ENCODE measurements around the gene GALNT10. TPM values are rescaled to one million over a fixed set of nuclear protein-coding genes. Genes with fewer than 3 reads are reported as not detected.
A peak's percentile ranks its signal among the peaks of the same experiment; 100 is the strongest.

Gene GALNT10
- total and polyA plus RNA-seq, 9 of the 15 experiments (the other 6 are each of a cell fraction or from before 2014, with no cell fraction given) = 4.6 to 37.1 (median 13.3) TPM

GRCh38 chr5:154189819-154190594 lies 526 bp upstream of the GALNT10 start (continued):
- TF ChIP-seq ZNF511 (CRISPR knock-in tag; IDR thresholded peaks at IDR 0.05) = peak; percentile 24; the same call in 1 of the 2 replicates

GRCh38 chr5:154191467-154192261 lies 1.1 kb downstream of the GALNT10 start:
- in situ Hi-C loops (cut with MboI) (no loop called here), intact Hi-C loops (cut with micrococcal nuclease) (no loop called here)
- 0 out of 3 replicates have a peak, but pooled peaks have one; percentile 3 for ATAC-seq
- Histone ChIP-seq H3K27ac (ENCODE audit: extremely low read depth, low read depth, low read length) (no peak overlapping the region), H3K4me1 (replicated peaks in 1 of 2; ENCODE audit: control insufficient read depth in 2 of 2, insufficient read depth in 2 of 2, low read length in 2 of 2) (peaks cover 25 to 30% of the 10 kb centered on the region in 2 experiments; a peak in 4 of 5 replicates), H3K4me2 (ENCODE audit: insufficient read depth, low read length) (peak overlapping the region; percentile 95), H3K9ac (ENCODE audit: insufficient read depth in 1 of 2, low read depth in 2 of 2, low read length in 2 of 2) (peak overlapping the region; percentile 11 to 70; a peak in 2 of 4 replicates), H4K20me1 (replicated peaks; ENCODE audit: control insufficient read depth, insufficient read depth, low read length) (no peaks in the 10 kb centered on the region), H3K9me3 (replicated peaks; ENCODE audit: control insufficient read depth, insufficient read depth, low read depth, low read length) (no peaks in the 10 kb centered on the region), H3K36me3 (ENCODE audit: control insufficient read depth, insufficient read depth, low read length) (peaks cover 11% of the 10 kb centered on the region; the same call in 2 of the 3 replicates), H3K79me2 (ENCODE audit: control insufficient read depth, insufficient read depth, low read length) (peaks cover 37% of the 10 kb centered on the region), H3K9me1 (ENCODE audit: control insufficient read depth, insufficient read depth, low read length) (no peaks in the 10 kb centered on the region), H3K27me3 (ENCODE audit: control insufficient read depth in 2 of 2, insufficient read depth in 2 of 2, low read length in 2 of 2) (no peaks in the 10 kb centered on the region), H3K4me3 (peak overlapping the region; percentile 75), H2AFZ (ENCODE audit: low read depth, low read length) (no peak overlapping the region)
- ChIA-PET POLR2A (interaction anchor here (0.6 to 4.0 kb wide), 5 partner anchors 7 to 462 kb away, joined by 3 to 17 read pairs (median 4); no protein-coding TSS in a partner anchor), CTCF (ENCODE audit: low intra/inter-chr PET ratio) (no interaction called here)
- peak; percentile 42 for FAIRE-seq
- DNase-seq (ENCODE audit: extremely low read depth in 1 of 4, low spot score in 3 of 4) = no peak
- 23% methylated on average over 8 of the region's 10 CpGs for WGBS (ENCODE audit: insufficient coverage, low coverage, missing lambda C conversion rate)
- BruUV-seq (replicated peaks) = no TSS peak
- TF ChIP-seq KHSRP (IDR thresholded peaks at IDR 0.05) = no peak
- no peak for TF ChIP-seq ZNF175 (CRISPR knock-in tag; IDR thresholded peaks at IDR 0.05; ENCODE audit: low read depth)
- TF ChIP-seq ZNF696 (CRISPR knock-in tag; conservative IDR thresholded peaks at IDR 0.05) = no peak
- no peak for TF ChIP-seq PTRF (tag; IDR thresholded peaks at IDR 0.05)
- TF ChIP-seq HBP1 (CRISPR knock-in tag; IDR thresholded peaks at IDR 0.05) = no peak
- no peak for TF ChIP-seq KDM1A (IDR thresholded peaks at IDR 0.05)
- TF ChIP-seq E4F1 (CRISPR knock-in tag; IDR thresholded peaks at IDR 0.05; ENCODE audit: borderline replicate concordance) = no peak
- no peak for TF ChIP-seq ATF3 (IDR thresholded peaks at IDR 0.05)
- TF ChIP-seq ATF3 (CRISPR knock-in tag; conservative IDR thresholded peaks at IDR 0.05) = no peak
- TF ChIP-seq ZNF12 (CRISPR knock-in tag; IDR thresholded peaks at IDR 0.05) = peak; percentile 94

Data from K562 (cell line).